ENCODE measurements around the gene DDX50.
"Not testable (repeated sequence)": the region's sequence is repeated elsewhere in the genome, so short reads cannot be mapped to it uniquely, and the experiment has no call there.

Gene DDX50

GRCh38 chr10:68902382-68902781, 1.3 kb downstream of the DDX50 start:
- DNase-seq = no peak

- DNase-seq = no peak
These were observed 23.5 kb downstream of the DDX50 start for GRCh38 chr10:68924593-68924992.

- no peak for DNase-seq
These were observed 24.4 kb downstream of the DDX50 start for GRCh38 chr10:68925489-68925888.

GRCh38 chr10:68929157-68929556, 28.0 kb downstream of the DDX50 start:
- DNase-seq = not testable (repeated sequence)

- DNase-seq = not testable (repeated sequence)
These were observed 28.8 kb downstream of the DDX50 start for GRCh38 chr10:68929888-68930287.

GRCh38 chr10:68932860-68933259, 31.7 kb downstream of the DDX50 start:
- not testable (repeated sequence) for DNase-seq

GRCh38 chr10:68934994-68935393, 33.9 kb downstream of the DDX50 start:
- no peak for DNase-seq

GRCh38 chr10:68938117-68938516, 37.0 kb downstream of the DDX50 start:
- DNase-seq = no peak

GRCh38 chr10:68938884-68939283, 37.8 kb downstream of the DDX50 start:
- DNase-seq = no peak

- DNase-seq = not testable (repeated sequence)
These were observed 39.8 kb downstream of the DDX50 start for GRCh38 chr10:68940917-68941316.

GRCh38 chr10:68950598-68950997, 49.5 kb downstream of the DDX50 start:
- no peak for DNase-seq

GRCh38 chr10:68954904-68955303, 53.8 kb downstream of the DDX50 start:
- no peak for DNase-seq

- DNase-seq = peak; percentile 30
These were observed 54.3 kb downstream of the DDX50 start for GRCh38 chr10:68955355-68955831.

GRCh38 chr10:68955832-68956532, 54.9 kb downstream of the DDX50 start, which contains the start of gene DDX21:
DDX21 (plus strand) TSS chr10:68956170; CDS start chr10:68956226, 56 bp downstream.
- peak; percentile 93 for DNase-seq

- no peak for DNase-seq
These were observed 56.1 kb downstream of the DDX50 start for GRCh38 chr10:68957284-68957615.

GRCh38 chr10:68957654-68958053, 56.5 kb downstream of the DDX50 start:
- no peak for DNase-seq

- DNase-seq = no peak
These were observed 58.8 kb downstream of the DDX50 start for GRCh38 chr10:68959695-68960527.

GRCh38 chr10:68963151-68963550, 62.0 kb downstream of the DDX50 start:
- DNase-seq = no peak

GRCh38 chr10:68973975-68974374, 72.9 kb downstream of the DDX50 start:
- DNase-seq = no peak

- not testable (repeated sequence) for DNase-seq
These were observed 74.9 kb downstream of the DDX50 start for GRCh38 chr10:68975936-68976473.

GRCh38 chr10:68979738-68980137, 78.6 kb downstream of the DDX50 start:
- DNase-seq = not testable (repeated sequence)

- no peak for DNase-seq
These were observed 80.0 kb downstream of the DDX50 start for GRCh38 chr10:68981074-68981473.

GRCh38 chr10:68982389-68982788, 81.3 kb downstream of the DDX50 start:
- no peak for DNase-seq

- DNase-seq = no peak
These were observed 86.5 kb downstream of the DDX50 start for GRCh38 chr10:68987611-68988010.
